Transverse colon (tissue), 4 donors: ENCODE data around the gene SPACA5B.
"Not testable (repeated sequence)": the region's sequence is repeated elsewhere in the genome, so short reads cannot be mapped to it uniquely, and the experiment has no call there.

Experiments used
- CTCF ChIP-seq, 5 experiments: fragments of 200-600 bp in 3 of 5; fragments of 450-650 bp in 2 of 5; sonication (generic) in 3 of 5; IDR thresholded peaks; 1 replicate in 2 of 5; 2 replicates in 3 of 5; pipeline ENCODE4 v1.5.1; 2016 to 2017; ENCODE audit warnings: antibody characterized with exemption in 5 of 5, inconsistent platforms in 3 of 5, mild to moderate bottlenecking in 2 of 5, moderate library complexity in 1 of 5
- EP300 ChIP-seq: sonication (generic); formaldehyde crosslinking; IDR thresholded peaks from one replicate; pipeline ENCODE4 v1.6.1; 2017; ENCODE audit warnings: antibody characterized with exemption, low read depth
- POLR2A ChIP-seq: fragments of 450-650 bp; IDR thresholded peaks from one replicate; pipeline ENCODE4 v1.6.1; 2016; ENCODE audit warnings: antibody characterized with exemption, mild to moderate bottlenecking, moderate library complexity
- POLR2AphosphoS5 ChIP-seq, 3 donors: sonication (generic); formaldehyde crosslinking; IDR thresholded peaks; one replicate each; pipeline ENCODE4 v1.6.1; 2016; ENCODE audit warnings: antibody characterized with exemption in 3 of 3

DNA sequence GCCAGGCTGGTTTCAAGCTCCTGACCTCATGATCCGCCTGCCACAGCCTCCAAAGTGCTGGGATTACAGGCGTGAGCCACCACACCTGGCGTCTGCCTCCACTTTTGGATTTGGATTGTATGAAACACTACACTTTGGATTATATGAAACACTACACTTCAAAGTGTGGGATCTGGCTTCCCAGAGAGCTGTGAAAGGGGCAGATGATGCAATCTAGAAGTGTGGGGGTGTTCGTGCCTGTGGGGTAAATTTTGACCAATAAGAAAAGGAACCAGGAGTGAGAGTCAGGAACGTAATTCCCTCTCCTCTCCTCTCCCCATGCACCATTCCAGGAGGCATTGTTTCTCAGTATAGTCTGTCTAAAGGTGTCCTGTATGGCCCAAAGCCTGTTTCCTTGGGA lies 51.5 kb downstream of the SPACA5B start:
- not testable (repeated sequence) for TF ChIP-seq POLR2AphosphoS5 (IDR thresholded peaks at IDR 0.05); POLR2A; CTCF (IDR thresholded peaks at IDR 0.05); EP300
